Kidney tubule cell (primary cell): Measurements from ENCODE around the gene ADI1.
A peak's percentile ranks its signal among the peaks of the same experiment; 100 is the strongest.
"Not testable (repeated sequence)": the region's sequence is repeated elsewhere in the genome, so short reads cannot be mapped to it uniquely, and the experiment has no call there.

Experiments used
- DNase-seq: peaks from one replicate; pipeline ENCODE4 v3.0.0-alpha.2; 2018; ENCODE audit warnings: low spot score

The ADI1 gene

DNA sequence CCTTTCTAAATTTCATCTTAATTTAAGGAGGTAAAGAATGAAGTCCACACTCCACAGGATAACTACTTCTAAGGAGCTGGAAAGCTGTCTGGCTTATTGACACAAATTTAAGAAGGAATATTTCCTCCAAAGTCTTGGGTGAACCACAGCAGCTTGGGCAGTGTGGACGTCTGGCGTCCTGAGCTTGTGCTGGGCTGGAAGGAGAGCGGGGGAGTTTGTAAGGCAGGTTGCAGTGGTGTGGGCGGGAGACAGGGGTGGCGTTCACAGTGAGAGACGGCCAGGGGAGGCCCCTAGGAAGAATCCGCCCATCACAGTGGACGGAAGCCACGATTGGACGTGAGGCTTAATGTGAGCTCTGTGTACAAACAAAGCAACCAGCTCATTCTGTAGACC, 25.7 kb downstream of the ADI1 start:
- DNase-seq, result peak; percentile 43

GRCh38 chr2:3492951-3493614, 26.2 kb downstream of the ADI1 start:
- DNase-seq, result peak; percentile 5

DNA sequence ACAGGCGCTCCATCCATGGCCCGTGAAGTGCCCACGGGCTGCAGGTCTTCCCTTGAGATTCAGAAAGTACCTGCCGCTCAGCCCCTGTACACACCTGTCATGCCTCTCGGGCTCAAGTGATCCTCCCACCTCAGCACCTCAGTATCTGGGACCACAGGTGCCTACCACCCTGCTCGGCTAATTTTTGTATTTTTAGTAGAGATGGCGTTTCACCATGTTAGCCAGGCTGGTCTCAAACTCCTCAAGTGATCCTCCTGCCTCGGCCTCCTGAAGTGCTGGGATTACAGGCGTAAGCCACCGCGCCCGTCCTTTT, 26.9 kb downstream of the ADI1 start:
- DNase-seq, result not testable (repeated sequence)

DNA sequence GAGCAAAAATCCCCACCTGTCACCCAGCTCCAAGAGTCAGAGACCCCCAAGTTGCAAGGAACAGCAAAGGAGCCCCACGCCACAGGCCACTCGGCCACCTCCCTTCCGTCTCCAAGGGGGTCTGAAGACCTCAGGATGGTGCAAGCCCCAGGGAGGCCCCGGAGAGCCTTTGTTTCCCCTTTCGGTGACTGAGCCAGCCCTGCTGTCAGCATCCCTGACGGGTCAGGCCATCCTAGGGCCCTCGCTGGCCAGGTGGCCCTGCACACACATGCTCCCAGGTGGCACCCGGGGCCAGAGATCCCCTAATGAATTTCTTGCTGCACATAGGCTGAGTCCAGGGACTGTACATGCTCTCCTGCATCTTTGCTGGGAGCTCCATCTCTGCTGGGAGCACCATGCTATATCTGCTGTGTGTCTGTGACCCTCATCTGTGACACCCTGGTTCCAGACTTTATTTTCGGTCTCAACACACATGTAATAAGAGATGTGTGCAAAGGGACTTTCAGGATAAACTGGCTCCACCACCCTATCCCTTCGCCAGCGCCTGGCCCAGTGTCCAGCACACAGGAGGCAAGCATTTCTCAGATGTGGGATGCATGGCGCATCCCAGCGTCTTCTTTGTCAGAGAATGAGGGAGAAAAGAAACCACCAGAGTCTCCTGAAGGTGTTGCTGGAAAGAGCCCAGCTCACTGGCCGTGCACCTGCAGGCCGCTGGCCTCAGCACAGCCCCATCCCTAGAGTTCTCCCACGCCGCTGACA, 27.4 kb downstream of the ADI1 start:
- no peak for DNase-seq

DNA sequence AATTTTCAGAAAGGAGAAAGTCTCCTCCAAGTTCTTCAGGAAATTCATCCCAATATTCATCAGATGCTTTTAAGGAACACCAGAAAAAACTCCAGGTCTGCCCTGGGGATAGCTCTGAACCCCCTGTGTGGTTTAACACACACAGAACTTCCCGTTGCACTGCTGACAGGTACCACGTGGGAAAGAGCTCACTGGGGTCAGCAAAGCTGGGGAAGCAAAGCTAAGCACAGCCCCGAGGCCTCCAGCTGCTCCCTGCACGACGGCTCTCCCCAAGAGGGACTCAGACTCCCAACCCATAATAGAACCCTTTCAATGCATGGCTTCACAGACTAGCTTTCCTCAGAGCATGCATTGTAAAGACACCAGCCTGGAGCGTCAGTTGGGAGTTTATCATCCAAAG, 28.0 kb downstream of the ADI1 start:
- DNase-seq, result no peak

DNA sequence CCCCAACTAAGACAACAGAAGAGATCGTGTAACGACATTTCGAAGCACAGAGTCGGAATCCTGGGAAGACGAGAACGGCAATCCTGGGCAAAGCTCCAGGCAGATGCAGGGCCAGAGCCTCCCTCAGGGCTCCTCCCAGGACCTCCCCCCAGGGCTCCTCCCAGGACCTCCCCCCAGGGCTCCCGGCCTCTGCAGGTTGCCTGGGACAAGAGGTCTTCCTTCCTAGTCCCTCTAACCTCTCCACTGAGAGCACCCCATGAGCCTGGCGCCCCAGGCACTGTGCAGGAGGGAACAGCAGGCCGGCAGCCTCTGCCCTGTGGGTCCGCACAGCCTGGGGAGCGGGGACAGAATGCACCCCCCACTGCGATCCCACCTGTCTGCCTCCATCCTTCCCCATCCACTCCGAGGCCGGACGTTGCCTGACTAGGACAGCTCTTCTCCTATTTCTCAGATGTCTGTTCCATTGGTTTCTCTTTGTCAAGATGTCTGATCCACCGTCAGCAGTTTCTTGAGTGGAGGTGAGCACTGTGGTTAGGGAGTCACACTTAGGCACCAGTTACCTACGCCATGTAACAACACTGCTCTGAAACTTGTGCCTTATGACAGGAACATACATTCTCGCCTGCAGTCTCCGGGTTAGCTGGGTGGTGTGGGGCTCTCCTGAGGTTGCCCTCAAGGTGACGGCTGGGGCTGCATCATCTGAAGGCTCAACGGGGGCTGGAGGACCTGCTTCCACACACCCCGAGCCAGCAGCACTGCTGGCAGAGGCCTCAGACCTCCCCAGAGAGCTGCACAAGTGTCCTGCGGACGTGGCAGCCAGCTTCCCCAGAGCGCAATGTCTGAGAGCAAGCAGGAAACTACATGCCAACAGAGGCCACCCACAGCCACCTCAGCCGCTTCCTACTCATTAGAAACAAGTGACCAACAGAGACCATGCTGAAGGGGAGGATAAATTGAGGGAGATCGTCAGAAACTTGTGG, 28.9 kb downstream of the ADI1 start:
- no peak for DNase-seq

DNA sequence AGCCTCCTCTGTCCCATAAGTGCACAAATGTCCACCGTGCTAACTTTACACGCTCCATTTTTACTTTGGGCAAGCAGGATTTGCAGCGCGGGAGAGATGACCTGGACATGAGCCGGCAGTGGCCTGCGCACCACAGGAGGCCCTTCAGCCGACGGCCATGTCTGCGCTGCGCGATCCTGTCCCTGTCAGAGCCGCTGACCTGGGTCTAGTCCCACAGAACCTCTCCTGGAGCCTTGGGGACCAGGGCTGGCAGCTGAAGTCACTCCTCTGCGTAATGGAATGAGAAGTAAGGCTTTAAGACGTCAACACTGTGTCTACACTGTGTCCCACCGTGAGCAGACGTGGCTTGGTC, 29.6 kb downstream of the ADI1 start:
- no peak for DNase-seq

- peak; percentile 48 for DNase-seq
Measured at GRCh38 chr2:3488855-3489763, 30.2 kb downstream of the ADI1 start.

- DNase-seq, result no peak
Measured at GRCh38 chr2:3488061-3488531, 31.2 kb downstream of the ADI1 start.

DNA sequence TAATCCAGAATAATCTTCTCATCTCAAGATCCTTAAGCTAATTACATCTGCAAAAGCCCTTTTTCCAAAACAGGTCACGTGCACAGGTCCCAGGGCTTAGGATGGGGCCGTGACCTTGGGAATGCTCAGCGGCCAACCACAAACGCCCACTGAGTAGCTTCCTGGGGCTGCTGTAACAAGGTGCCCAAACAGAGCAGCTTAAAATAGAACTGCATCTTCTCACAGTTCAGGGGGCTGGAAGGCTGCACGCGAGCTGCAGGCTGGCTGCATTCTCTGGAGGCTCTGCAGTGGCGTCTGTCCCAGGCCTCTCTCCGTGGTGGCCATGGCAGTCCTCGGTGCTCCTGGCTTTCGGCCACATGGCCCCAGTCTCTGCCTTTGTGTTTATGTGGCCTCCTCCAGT, 31.9 kb downstream of the ADI1 start:
- no peak for DNase-seq

DNA sequence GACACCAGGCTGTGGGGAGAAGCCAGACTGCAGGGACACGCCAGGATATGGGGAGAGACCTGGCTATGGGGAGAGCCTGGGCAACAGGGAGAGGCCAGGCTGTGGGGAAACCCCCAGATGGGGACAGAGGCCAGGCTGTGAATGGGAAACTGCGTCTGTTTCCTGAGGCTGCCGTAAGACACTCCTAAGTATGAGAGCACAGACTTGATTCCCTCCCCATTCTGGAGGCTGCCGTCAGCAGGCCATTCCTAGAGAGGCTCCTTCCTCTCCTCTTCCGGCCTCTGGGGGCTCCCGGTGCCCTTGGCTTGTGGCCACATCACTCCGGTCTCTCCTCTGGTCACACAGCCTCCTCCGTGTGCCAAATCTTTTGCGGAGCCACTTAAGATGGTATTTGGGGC, 32.3 kb downstream of the ADI1 start:
- no peak for DNase-seq

- DNase-seq, result no peak
Measured at GRCh38 chr2:3486047-3487027, 33.0 kb downstream of the ADI1 start.

GRCh38 chr2:3485166-3485565, 34.2 kb downstream of the ADI1 start:
- DNase-seq, result no peak

DNA sequence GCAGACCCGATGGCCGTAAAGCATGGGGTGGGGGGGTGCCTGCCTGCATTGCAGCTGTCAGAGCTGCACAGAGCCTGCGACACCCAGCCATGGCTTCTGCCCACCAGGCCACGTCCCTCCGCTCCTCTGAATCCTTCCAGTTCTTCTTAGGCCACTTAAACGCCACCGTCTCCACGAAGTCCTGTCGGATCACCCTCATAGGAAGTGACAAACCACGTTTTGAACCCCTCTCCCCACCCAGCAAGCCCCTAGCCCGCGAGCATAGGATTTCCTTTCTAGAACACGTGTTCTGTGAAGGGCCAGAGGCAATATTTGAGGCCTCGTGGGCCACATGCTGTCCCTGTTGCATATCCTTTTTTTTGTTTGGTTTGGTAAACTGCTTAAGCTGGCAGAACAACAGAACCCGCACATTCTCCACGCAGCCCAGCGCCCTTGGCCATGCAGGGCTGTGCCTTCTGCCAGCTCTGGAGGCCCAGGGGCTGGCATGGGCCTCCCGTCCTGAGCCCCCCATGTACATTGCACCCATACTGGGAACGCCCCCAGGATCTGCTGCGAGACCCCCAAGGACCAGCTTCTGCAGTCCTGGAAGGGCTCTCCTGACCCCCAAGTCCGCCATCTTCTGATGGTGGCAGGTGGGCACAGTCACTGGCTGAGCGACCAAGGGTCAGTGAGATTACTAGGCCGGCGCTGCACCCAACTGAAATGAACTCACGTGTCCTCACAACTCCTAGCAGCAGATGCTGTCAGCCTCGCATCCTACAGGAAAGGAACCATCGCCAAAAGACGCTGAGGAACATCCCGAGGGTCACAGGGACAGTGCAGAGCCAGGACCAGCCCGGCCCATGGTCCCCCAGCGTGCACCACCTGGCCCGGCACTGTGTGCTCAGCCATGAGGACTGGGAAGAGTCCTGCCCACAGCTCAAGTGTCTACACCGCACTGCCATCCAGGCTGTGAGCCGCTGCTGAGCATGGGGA, 35.1 kb downstream of the ADI1 start:
- DNase-seq, result no peak

- no peak for DNase-seq
Measured at GRCh38 chr2:3483227-3483985, 35.9 kb downstream of the ADI1 start.

DNA sequence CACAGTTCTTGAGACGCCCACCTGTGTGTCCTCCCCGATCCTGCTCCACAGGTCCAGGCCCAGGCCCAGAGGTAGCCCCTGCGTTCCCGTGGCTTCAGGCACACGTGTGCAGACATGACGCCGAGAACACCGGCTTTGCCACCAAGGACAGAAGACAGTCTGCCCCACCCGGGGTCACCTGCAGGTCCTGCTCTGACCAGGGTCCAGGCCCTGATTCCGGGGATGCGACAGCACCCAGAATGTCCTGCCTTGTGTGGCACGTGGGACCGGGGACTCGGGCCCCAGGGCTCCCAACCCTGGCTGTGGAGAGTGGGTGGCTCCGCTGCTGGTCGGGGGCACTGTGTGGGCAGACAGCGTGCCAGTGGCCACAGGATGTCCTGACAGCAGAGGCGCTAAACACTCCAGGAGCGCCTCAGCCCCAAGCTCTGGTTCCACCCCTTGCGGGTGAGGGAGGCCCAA, 36.9 kb downstream of the ADI1 start:
- DNase-seq, result no peak

GRCh38 chr2:3481736-3482362, 37.5 kb downstream of the ADI1 start:
- DNase-seq, result no peak

GRCh38 chr2:3481011-3481400, 38.3 kb downstream of the ADI1 start:
- DNase-seq, result no peak
